Forelimb muscle (tissue), 1 donor: Measurements from ENCODE around the gene TTLL8. TPM values are rescaled to one million over a fixed set of nuclear protein-coding genes. Genes with fewer than 3 reads are reported as not detected.
A peak's percentile ranks its signal among the peaks of the same experiment; 100 is the strongest.
"Not testable (repeated sequence)": the region's sequence is repeated elsewhere in the genome, so short reads cannot be mapped to it uniquely, and the experiment has no call there.

ENCODE experiments used
- DNase-seq: peaks from one replicate; pipeline ENCODE4 v3.0.0-alpha.2; 2013; ENCODE audit warnings: low read depth
- polyA plus RNA-seq: library from polyadenylated mRNA; unstranded; fragments of 120-200 nt; gene quantifications from one replicate; pipeline ENCODE4 v1.2.1, GENCODE V29; 2013; ENCODE audit not compliant: insufficient read length

Gene TTLL8
- polyA plus RNA-seq: not detected

GRCh38 chr22:50058061-50058905, at the start of gene TTLL8:
TSS of gene TTLL8 (minus strand) at chr22:50058298.
- no peak for DNase-seq

- DNase-seq: no peak
These were observed 49.4 kb upstream of the TTLL8 start for GRCh38 chr22:50107529-50107928.

GRCh38 chr22:50105208-50106100, 47.4 kb upstream of the TTLL8 start:
- peak; percentile 48 for DNase-seq

- no peak for DNase-seq
These were observed 46.0 kb upstream of the TTLL8 start for GRCh38 chr22:50104141-50104544.

GRCh38 chr22:50102946-50103345, 44.8 kb upstream of the TTLL8 start:
- DNase-seq: no peak

- no peak for DNase-seq
These were observed 43.9 kb upstream of the TTLL8 start for GRCh38 chr22:50101870-50102565.

- DNase-seq: no peak
These were observed 40.0 kb upstream of the TTLL8 start for GRCh38 chr22:50098052-50098451.

- DNase-seq: no peak
These were observed 34.2 kb upstream of the TTLL8 start for GRCh38 chr22:50092342-50092741.

GRCh38 chr22:50091092-50091768, 33.1 kb upstream of the TTLL8 start:
- no peak for DNase-seq

- no peak for DNase-seq
These were observed 32.3 kb upstream of the TTLL8 start for GRCh38 chr22:50090412-50090714.

- DNase-seq: no peak
These were observed 31.7 kb upstream of the TTLL8 start, which contains the start of gene MOV10L1 for GRCh38 chr22:50089682-50090411. TSS of gene MOV10L1 (plus strand) at chr22:50090006. CDS start at chr22:50090089, 83 bp downstream.

GRCh38 chr22:50089231-50089630, 31.1 kb upstream of the TTLL8 start:
- no peak for DNase-seq

GRCh38 chr22:50088096-50088495, 30.0 kb upstream of the TTLL8 start:
- no peak for DNase-seq

GRCh38 chr22:50087646-50088045, 29.5 kb upstream of the TTLL8 start:
- no peak for DNase-seq

- DNase-seq: not testable (repeated sequence)
These were observed 28.9 kb upstream of the TTLL8 start for GRCh38 chr22:50086975-50087374.

GRCh38 chr22:50086526-50086925, 28.4 kb upstream of the TTLL8 start:
- DNase-seq: no peak

- DNase-seq: no peak
These were observed 27.3 kb upstream of the TTLL8 start, which contains the start of gene MLC1 for GRCh38 chr22:50085211-50085972. TSS of gene MLC1 (minus strand) at chr22:50085426. CDS start at chr22:50084902, 524 bp downstream.

GRCh38 chr22:50084614-50085021, 26.5 kb upstream of the TTLL8 start:
- no peak for DNase-seq

- DNase-seq: no peak
These were observed 26.0 kb upstream of the TTLL8 start for GRCh38 chr22:50084080-50084477.
